ENCODE measurements around the gene IGFBP7.
"Not testable (repeated sequence)": the region's sequence is repeated elsewhere in the genome, so short reads cannot be mapped to it uniquely, and the experiment has no call there.

IGFBP7 gene

GRCh38 chr4:57068237-57068981 lies 41.8 kb downstream of the IGFBP7 start:
- DNase-seq (ENCODE audit: low read depth in 2 of 2) = no peak
- H3K4me3 ChIP-seq (replicated peaks in 1 of 2; ENCODE audit: low read depth in 2 of 2, low read length in 2 of 2) = no peak overlapping the region
- no peak for TF ChIP-seq CTCF (IDR thresholded peaks at IDR 0.05; ENCODE audit: low read depth, low read length)

- no peak for TF ChIP-seq CTCF (IDR thresholded peaks at IDR 0.05; ENCODE audit: low read depth, low read length)
- peak overlapping the region in 1 of 2 donors; percentile 25 for H3K4me3 ChIP-seq (replicated peaks in 1 of 2; ENCODE audit: low read depth in 2 of 2, low read length in 2 of 2)
- DNase-seq (ENCODE audit: low read depth in 2 of 2) = peak in 1 of 2 donors; percentile 63
Observed at GRCh38 chr4:57065730-57066482, 44.3 kb downstream of the IGFBP7 start.

GRCh38 chr4:57064811-57065711 lies 45.1 kb downstream of the IGFBP7 start:
- TF ChIP-seq CTCF (IDR thresholded peaks at IDR 0.05; ENCODE audit: low read depth, low read length) = no peak
- DNase-seq (ENCODE audit: low read depth in 2 of 2) = peak; percentile 89 to 96
- H3K4me3 ChIP-seq (replicated peaks in 1 of 2; ENCODE audit: low read depth in 2 of 2, low read length in 2 of 2) = peak overlapping the region in 1 of 2 donors; percentile 25

- H3K4me3 ChIP-seq (replicated peaks in 1 of 2; ENCODE audit: low read depth in 2 of 2, low read length in 2 of 2) = no peak overlapping the region
- DNase-seq (ENCODE audit: low read depth in 2 of 2) = peak in 1 of 2 donors; percentile 51
- no peak for TF ChIP-seq CTCF (IDR thresholded peaks at IDR 0.05; ENCODE audit: low read depth, low read length)
Observed at GRCh38 chr4:57064120-57064519, 46.1 kb downstream of the IGFBP7 start.

- no peak for TF ChIP-seq CTCF (IDR thresholded peaks at IDR 0.05; ENCODE audit: low read depth, low read length)
- no peak overlapping the region for H3K4me3 ChIP-seq (replicated peaks in 1 of 2; ENCODE audit: low read depth in 2 of 2, low read length in 2 of 2)
- no peak for DNase-seq (ENCODE audit: low read depth in 2 of 2)
Observed at GRCh38 chr4:57063518-57063917, 46.7 kb downstream of the IGFBP7 start.

- H3K4me3 ChIP-seq (replicated peaks in 1 of 2; ENCODE audit: low read depth in 2 of 2, low read length in 2 of 2) = no peak overlapping the region
- peak; percentile 68 to 69 for DNase-seq (ENCODE audit: low read depth in 2 of 2)
- no peak for TF ChIP-seq CTCF (IDR thresholded peaks at IDR 0.05; ENCODE audit: low read depth, low read length)
Observed at GRCh38 chr4:57061395-57061794, 48.8 kb downstream of the IGFBP7 start.

- not testable (repeated sequence) for DNase-seq (ENCODE audit: low read depth in 2 of 2); H3K4me3 ChIP-seq (replicated peaks in 1 of 2; ENCODE audit: low read depth in 2 of 2, low read length in 2 of 2)
Observed at GRCh38 chr4:57060717-57061067, 49.5 kb downstream of the IGFBP7 start.
